Naive thymus-derived CD4-positive, alpha-beta T cell (primary cell): ENCODE data around the gene AKT3. TPM values are rescaled to one million over a fixed set of nuclear protein-coding genes. Genes with fewer than 3 reads are reported as not detected.
"Not testable (repeated sequence)": the region's sequence is repeated elsewhere in the genome, so short reads cannot be mapped to it uniquely, and the experiment has no call there.

ENCODE experiments used
- ATAC-seq: fragments of 150-1000 bp; cut with Tn5 transposase; 2 replicates; pipeline ENCODE4 v1.10.0; 2021; ENCODE audit warnings: mild to moderate bottlenecking, moderate library complexity
- CTCF ChIA-PET: fragments of 350-600 bp; sonication (Branson Sonifier 250); formaldehyde crosslinking; loops from one replicate; lab custom pipeline; 2021; ENCODE audit warnings: antibody characterized with exemption; lab: Charles Lee
- POLR2A ChIA-PET: fragments of 350-600 bp; sonication (Branson Sonifier 250); formaldehyde crosslinking; loops from one replicate; lab custom pipeline; 2021; ENCODE audit warnings: antibody characterized with exemption, inconsistent platforms; lab: Charles Lee
- DNase-seq, 9 donors: peaks; one replicate each; pipeline versions ENCODE4 v3.0.0 to v3.0.0-alpha.2; 2020 to 2022; ENCODE audit warnings: mixed read lengths in 1 of 9
- H3K27ac ChIP-seq: one replicate; pipeline ENCODE4 v1.7.0; 2013; ENCODE audit warnings: mild to moderate bottlenecking, low read depth, low read length, moderate library complexity
- H3K27me3 ChIP-seq, 2 donors: one replicate each; pipeline ENCODE4 v1.7.0; 2013; ENCODE audit warnings: low read length in 2 of 2, mild to moderate bottlenecking in 2 of 2, moderate library complexity in 2 of 2; ENCODE audit not compliant: control insufficient read depth in 2 of 2, insufficient read depth in 2 of 2
- H3K36me3 ChIP-seq, 3 experiments: 1 replicate in 2 of 3; 2 replicates in 1 of 3; pipeline ENCODE4 v1.7.0; 2013; ENCODE audit warnings: low read length in 3 of 3, mild to moderate bottlenecking in 3 of 3, moderate library complexity in 1 of 3; ENCODE audit not compliant: insufficient read depth in 3 of 3, control insufficient read depth in 2 of 3
- H3K4me1 ChIP-seq, 2 donors: one replicate each; pipeline ENCODE4 v1.7.0; 2013; ENCODE audit warnings: low read length in 2 of 2, mild to moderate bottlenecking in 2 of 2, moderate library complexity in 1 of 2; ENCODE audit not compliant: control insufficient read depth in 2 of 2, insufficient read depth in 2 of 2
- H3K4me3 ChIP-seq: 2 replicates; pipeline ENCODE4 v1.7.0; 2013; ENCODE audit warnings: mild to moderate bottlenecking, low read length
- H3K9me3 ChIP-seq, 3 experiments: 1 replicate in 2 of 3; 2 replicates in 1 of 3; pipeline ENCODE4 v1.7.0; 2013; ENCODE audit warnings: low read length in 3 of 3; ENCODE audit not compliant: control insufficient read depth in 2 of 3
- H3K27ac Mint-ChIP-seq, 9 donors: one replicate each; pipeline ENCODE4 v1.8.0; 2020 to 2022; ENCODE audit warnings: mixed read lengths in 9 of 9, mild to moderate bottlenecking in 8 of 9, moderate library complexity in 5 of 9, inconsistent platforms in 2 of 9
- H3K27me3 Mint-ChIP-seq, 5 donors: one replicate each; pipeline ENCODE4 v1.8.0; 2021 to 2022; ENCODE audit warnings: mixed read lengths in 5 of 5, mild to moderate bottlenecking in 1 of 5
- H3K36me3 Mint-ChIP-seq, 5 donors: one replicate each; pipeline ENCODE4 v1.8.0; 2020 to 2022; ENCODE audit warnings: mixed read lengths in 5 of 5, mild to moderate bottlenecking in 3 of 5, inconsistent platforms in 1 of 5
- H3K4me1 Mint-ChIP-seq, 7 donors: one replicate each; pipeline ENCODE4 v1.8.0; 2020 to 2022; ENCODE audit warnings: mixed read lengths in 7 of 7, mild to moderate bottlenecking in 3 of 7, inconsistent platforms in 1 of 7
- H3K4me3 Mint-ChIP-seq, 10 donors: one replicate each; pipeline ENCODE4 v1.8.0; 2020 to 2022; ENCODE audit warnings: mild to moderate bottlenecking in 10 of 10, mixed read lengths in 10 of 10, moderate library complexity in 6 of 10, inconsistent platforms in 2 of 10
- H3K9me3 Mint-ChIP-seq, 11 donors: one replicate each; pipeline ENCODE4 v1.8.0; 2020 to 2022; ENCODE audit warnings: mixed read lengths in 11 of 11, mild to moderate bottlenecking in 4 of 11, inconsistent platforms in 1 of 11, moderate library complexity in 1 of 11
- intact Hi-C, 2 donors: fragments of 100-400 bp; cut with micrococcal nuclease; formaldehyde crosslinking; loops; one replicate each; pipeline ENCODE4 v1.15.1; 2023
- polyA plus RNA-seq, 2 donors: library from polyadenylated mRNA; unstranded; fragments of 300-500 nt; fragmentation: Illumina TruSeq; gene quantifications; one replicate each; pipeline ENCODE4 v1.2.3, GENCODE V29; 2021
- total RNA-seq, 6 experiments: library from RNA in 5 of 6; stranded (reverse) in 5 of 6; gene quantifications; 1 replicate in 5 of 6; 2 replicates in 1 of 6; pipeline ENCODE4 v1.2.3 and lab custom pipeline; 2021 to 2026

AKT3 gene
- total and polyA plus RNA-seq, 7 experiments from 2014 or later = 1.6 to 123 (median 69.4) TPM

- Histone ChIP-seq H3K4me3 (no peak overlapping the region), H3K27ac (no peak overlapping the region), H3K36me3 (peaks cover 0 to 4% (median 4%) of the 10 kb centered on the region in 3 experiments), H3K4me1 (no peaks in the 10 kb centered on the region), H3K9me3 (no peaks in the 10 kb centered on the region), H3K27me3 (no peaks in the 10 kb centered on the region)
- ATAC-seq = no peak
- POLR2A ChIA-PET = interaction anchor here (0.7 kb wide), 1 partner anchor 134 kb away, joined by 4 read pairs; no protein-coding TSS in a partner anchor
- peak overlapping the region in 1 of 9 donors; percentile 43 for H3K27ac Mint-ChIP-seq
- no peaks in the 10 kb centered on the region for H3K27me3 Mint-ChIP-seq
- H3K36me3 Mint-ChIP-seq = peaks cover 9 to 69% (median 34%) of the 10 kb centered on the region in 5 donors
- H3K4me1 Mint-ChIP-seq = peaks cover 0 to 19% (median 4%) of the 10 kb centered on the region in 7 donors
- intact Hi-C loops = no loop called here
- peaks cover 0 to 6% (median 0%) of the 10 kb centered on the region in 11 donors for H3K9me3 Mint-ChIP-seq
- CTCF ChIA-PET = no interaction called here
- no peak for DNase-seq
- no peak overlapping the region for H3K4me3 Mint-ChIP-seq
Measured at GRCh38 chr1:243686159-243686558, 163.9 kb downstream of the AKT3 start.

DNA sequence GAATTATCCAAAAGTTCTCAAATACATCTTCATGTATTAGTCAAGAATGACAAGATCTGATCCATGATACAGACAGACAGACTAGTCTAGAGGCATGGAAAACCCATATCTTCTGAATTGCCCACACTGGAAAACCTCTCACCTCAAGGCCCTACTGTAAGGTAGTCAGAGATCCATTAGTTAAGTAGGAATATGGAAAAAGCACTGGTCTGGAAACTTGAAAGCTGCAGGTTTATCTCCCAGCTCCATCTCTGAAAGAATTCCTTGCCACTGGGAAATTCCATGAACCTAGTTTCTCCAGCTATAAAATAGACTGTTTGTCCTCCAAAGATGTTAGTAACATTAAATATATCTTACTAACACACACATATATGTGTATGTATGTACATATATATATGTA is 169.2 kb downstream of the AKT3 start:
- peaks cover 0 to 25% (median 8%) of the 10 kb centered on the region in 7 donors for H3K4me1 Mint-ChIP-seq
- Histone ChIP-seq H3K4me3 (no peak overlapping the region), H3K4me1 (no peaks in the 10 kb centered on the region), H3K36me3 (no peaks in the 10 kb centered on the region), H3K9me3 (no peaks in the 10 kb centered on the region), H3K27me3 (no peaks in the 10 kb centered on the region), H3K27ac (no peak overlapping the region)
- H3K36me3 Mint-ChIP-seq = peaks cover 5 to 71% (median 41%) of the 10 kb centered on the region in 5 donors
- CTCF ChIA-PET = no interaction called here
- intact Hi-C loops = no loop called here
- H3K4me3 Mint-ChIP-seq = no peak overlapping the region
- no peak for ATAC-seq
- H3K9me3 Mint-ChIP-seq = peaks cover 0 to 6% (median 0%) of the 10 kb centered on the region in 11 donors
- H3K27ac Mint-ChIP-seq = no peak overlapping the region
- H3K27me3 Mint-ChIP-seq = no peaks in the 10 kb centered on the region
- no peak for DNase-seq
- POLR2A ChIA-PET = no interaction called here

GRCh38 chr1:243672539-243673074 is 177.4 kb downstream of the AKT3 start:
- no peaks in the 10 kb centered on the region for H3K36me3 ChIP-seq
- Mint-ChIP-seq H3K27ac (no peak overlapping the region), H3K9me3 (peaks cover 0 to 2% (median 0%) of the 10 kb centered on the region in 11 donors), H3K4me1 (peaks cover 0 to 37% (median 24%) of the 10 kb centered on the region in 7 donors), H3K4me3 (no peak overlapping the region), H3K27me3 (no peaks in the 10 kb centered on the region), H3K36me3 (peaks cover 2 to 57% (median 50%) of the 10 kb centered on the region in 5 donors)
- H3K27ac ChIP-seq = no peak overlapping the region
- H3K4me3 ChIP-seq = no peak overlapping the region
- ATAC-seq = no peak
- H3K4me1 ChIP-seq = peaks cover 0 to 4% of the 10 kb centered on the region in 2 donors
- intact Hi-C loops = no loop called here
- H3K27me3 ChIP-seq = no peaks in the 10 kb centered on the region
- H3K9me3 ChIP-seq = no peaks in the 10 kb centered on the region
- no peak for DNase-seq
- ChIA-PET CTCF (no interaction called here), POLR2A (no interaction called here)

GRCh38 chr1:243667591-243667990 is 182.5 kb downstream of the AKT3 start:
- POLR2A ChIA-PET = no interaction called here
- Mint-ChIP-seq H3K36me3 (peaks cover 10 to 61% (median 49%) of the 10 kb centered on the region in 5 donors), H3K27me3 (no peaks in the 10 kb centered on the region), H3K9me3 (peaks cover 0 to 14% (median 3%) of the 10 kb centered on the region in 11 donors), H3K4me3 (no peak overlapping the region), H3K4me1 (peaks cover 0 to 14% (median 13%) of the 10 kb centered on the region in 7 donors), H3K27ac (peak overlapping the region in 4 of 9 donors; percentile 1 to 14 (median 5))
- H3K9me3 ChIP-seq = no peaks in the 10 kb centered on the region
- ATAC-seq = no peak
- H3K4me1 ChIP-seq = no peaks in the 10 kb centered on the region
- peaks cover 0 to 13% (median 4%) of the 10 kb centered on the region in 3 experiments for H3K36me3 ChIP-seq
- no peak for DNase-seq
- CTCF ChIA-PET = no interaction called here
- no peak overlapping the region for H3K27ac ChIP-seq
- no peaks in the 10 kb centered on the region for H3K27me3 ChIP-seq
- intact Hi-C loops = no loop called here
- no peak overlapping the region for H3K4me3 ChIP-seq

DNA sequence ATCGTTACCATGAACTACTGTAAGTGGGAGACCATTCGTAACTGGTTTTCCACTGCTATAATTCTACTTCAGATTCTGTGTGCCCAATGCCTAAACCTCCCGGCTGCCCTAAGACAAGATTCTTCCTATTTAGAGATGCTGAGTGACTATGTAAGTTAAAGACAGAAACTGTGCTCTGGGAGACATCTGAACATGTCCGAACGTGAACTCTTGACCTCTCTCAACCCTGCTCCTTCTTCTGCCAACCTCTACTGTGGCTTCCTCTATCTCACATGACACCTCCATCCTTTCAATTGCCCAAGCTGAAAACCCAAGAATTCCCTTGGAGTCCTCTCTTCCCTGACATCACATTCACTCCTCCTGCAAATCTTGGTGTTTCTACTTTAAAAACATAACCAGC is 182.9 kb downstream of the AKT3 start:
- Histone ChIP-seq H3K4me1 (no peaks in the 10 kb centered on the region), H3K36me3 (peaks cover 0 to 13% (median 4%) of the 10 kb centered on the region in 3 experiments), H3K9me3 (no peaks in the 10 kb centered on the region), H3K4me3 (no peak overlapping the region), H3K27ac (no peak overlapping the region), H3K27me3 (no peaks in the 10 kb centered on the region)
- CTCF ChIA-PET = no interaction called here
- no peak for DNase-seq
- POLR2A ChIA-PET = no interaction called here
- no peaks in the 10 kb centered on the region for H3K27me3 Mint-ChIP-seq
- peaks cover 0 to 14% (median 10%) of the 10 kb centered on the region in 7 donors for H3K4me1 Mint-ChIP-seq
- peak overlapping the region in 2 of 9 donors; percentile 1 to 41 for H3K27ac Mint-ChIP-seq
- H3K9me3 Mint-ChIP-seq = peaks cover 0 to 14% (median 3%) of the 10 kb centered on the region in 11 donors
- intact Hi-C loops = no loop called here
- H3K36me3 Mint-ChIP-seq = peaks cover 10 to 58% (median 48%) of the 10 kb centered on the region in 5 donors
- ATAC-seq = no peak
- H3K4me3 Mint-ChIP-seq = no peak overlapping the region

- H3K27me3 Mint-ChIP-seq = no peaks in the 10 kb centered on the region
- H3K9me3 Mint-ChIP-seq = peaks cover 0 to 23% (median 5%) of the 10 kb centered on the region in 11 donors
- peaks cover 0 to 18% (median 4%) of the 10 kb centered on the region in 3 experiments for H3K36me3 ChIP-seq
- CTCF ChIA-PET = no interaction called here
- POLR2A ChIA-PET = no interaction called here
- no peak overlapping the region for H3K4me3 ChIP-seq
- intact Hi-C loops = no loop called here
- H3K27ac Mint-ChIP-seq = no peak overlapping the region
- peaks cover 0 to 14% (median 8%) of the 10 kb centered on the region in 7 donors for H3K4me1 Mint-ChIP-seq
- H3K36me3 Mint-ChIP-seq = peaks cover 10 to 67% (median 56%) of the 10 kb centered on the region in 5 donors
- no peak for ATAC-seq
- H3K27ac ChIP-seq = no peak overlapping the region
- DNase-seq = no peak
- no peaks in the 10 kb centered on the region for H3K27me3 ChIP-seq
- no peaks in the 10 kb centered on the region for H3K9me3 ChIP-seq
- H3K4me3 Mint-ChIP-seq = no peak overlapping the region
- H3K4me1 ChIP-seq = no peaks in the 10 kb centered on the region
Measured at GRCh38 chr1:243663651-243664050, 186.4 kb downstream of the AKT3 start.

DNA sequence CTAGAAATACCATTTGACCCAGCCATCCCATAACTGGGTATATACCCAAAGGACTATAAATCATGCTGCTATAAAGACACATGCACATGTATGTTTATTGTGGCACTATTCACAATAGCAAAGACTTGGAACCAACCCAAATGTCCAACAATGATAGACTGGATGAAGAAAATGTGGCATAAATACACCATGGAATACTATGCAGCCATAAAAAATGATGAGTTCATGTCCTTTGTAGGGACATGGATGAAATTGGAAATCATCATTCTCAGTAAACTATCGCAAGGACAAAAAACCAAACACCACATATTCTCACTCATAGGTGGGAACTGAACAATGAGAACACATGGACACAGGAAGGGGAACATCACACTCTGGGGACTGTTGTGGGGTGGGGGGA is 187.9 kb downstream of the AKT3 start:
- H3K4me3 Mint-ChIP-seq, CTCF ChIA-PET: not testable (repeated sequence)
- peaks cover 0 to 10% (median 5%) of the 10 kb centered on the region in 7 donors for H3K4me1 Mint-ChIP-seq

More for the DNA sequence above, 187.9 kb downstream of the AKT3 start:
- intact Hi-C loops, DNase-seq, H3K4me3 ChIP-seq, H3K4me1 ChIP-seq, H3K27me3 ChIP-seq, POLR2A ChIA-PET, H3K27ac Mint-ChIP-seq, H3K9me3 ChIP-seq, ATAC-seq, H3K27me3 Mint-ChIP-seq, H3K27ac ChIP-seq: not testable (repeated sequence)
- Mint-ChIP-seq H3K36me3 (peaks cover 10 to 69% (median 61%) of the 10 kb centered on the region in 5 donors), H3K9me3 (peaks cover 0 to 23% (median 4%) of the 10 kb centered on the region in 11 donors)
- peaks cover 0 to 18% (median 4%) of the 10 kb centered on the region in 3 experiments for H3K36me3 ChIP-seq
